Psoas muscle (tissue), 8 donors: ENCODE results near the gene ARHGEF37. TPM values are rescaled to one million over a fixed set of nuclear protein-coding genes. Genes with fewer than 3 reads are reported as not detected.
"Not testable (repeated sequence)": the region's sequence is repeated elsewhere in the genome, so short reads cannot be mapped to it uniquely, and the experiment has no call there.

ENCODE experiments used
- ATAC-seq, 4 donors: fragments of 200-7000 bp; cut with Tn5 transposase; one replicate each; pipeline ENCODE4 v1.9.1; 2020; ENCODE audit warnings: moderate library complexity in 3 of 4, mild to moderate bottlenecking in 2 of 4
- DNase-seq, 2 donors: peaks; one replicate each; pipeline ENCODE4 v3.0.0-alpha.2; 2020
- H3K27ac ChIP-seq: fragments of 200-600 bp; one replicate; pipeline ENCODE4 v1.8.0; 2022
- H3K27me3 ChIP-seq, 3 donors: fragments of 200-600 bp in 1 of 3; one replicate each; pipeline versions ENCODE4 v1.6.1 to v1.8.0; 2013 to 2022; ENCODE audit warnings: low read length in 2 of 3, mild to moderate bottlenecking in 2 of 3, moderate library complexity in 1 of 3; ENCODE audit not compliant: insufficient read depth in 3 of 3
- H3K36me3 ChIP-seq, 2 donors: fragments of 200-600 bp in 1 of 2; one replicate each; pipeline versions ENCODE4 v1.6.1 to v1.8.0; 2013 to 2022; ENCODE audit warnings: low read depth in 1 of 2, mild to moderate bottlenecking in 1 of 2, moderate library complexity in 1 of 2; ENCODE audit not compliant: insufficient read depth in 1 of 2
- H3K4me1 ChIP-seq: fragments of 200-600 bp; one replicate; pipeline ENCODE4 v1.8.0; 2022
- H3K4me3 ChIP-seq: fragments of 200-600 bp; one replicate; pipeline ENCODE4 v1.8.0; 2022; ENCODE audit warnings: mild to moderate bottlenecking
- H3K9me3 ChIP-seq: fragments of 200-600 bp; one replicate; pipeline ENCODE4 v1.8.0; 2022
- WGBS, 3 donors: extraction: QIAGEN DNeasy Blood & Tissue Kit; methylation state at CpG; one replicate each; pipeline versions ENCODE4 v1.1.6 to v1.1.7; 2013; 5-methylcytosine and 5-hydroxymethylcytosine counted together
- intact Hi-C, 2 donors: fragments of 100-400 bp; cut with DNase I; formaldehyde crosslinking; loops; one replicate each; pipeline versions ENCODE4 v1.11.0 to v1.14.2; 2022
- polyA plus RNA-seq, 3 donors: library from polyadenylated mRNA; stranded (reverse); fragments of 200-250 nt; gene quantifications; one replicate each; pipeline ENCODE4 v1.2.3, GENCODE V29; 2013
- total RNA-seq, 4 donors: library from RNA; stranded (reverse); fragmentation: NEBNext Ultra II Directional in 2 of 4; extraction: Animal tissue kit (Norgen Biotek cat#: 25700) in 2 of 4; gene quantifications; one replicate each; pipeline versions ENCODE4 v1.2.1 to v1.2.4, GENCODE V29; 2021 to 2023
- TF ChIP-seq, protein P1 (sequence below): fragments of 200-600 bp; IDR thresholded peaks from one replicate; pipeline ENCODE4 v1.8.0; 2022; ENCODE audit warnings: antibody characterized with exemption
- donor health status: healthy with polysubstance abuse.
- donor health status: DM: no; HTN: no; CAD: no; lungs with moderate emphysema.
- donor health status: Bipolar disorder and iron deficiency.
- donor health status: healthy.
- donor health status: DM: yes; HTN: yes; CAD: no.
- donor health status: DM: no; HTN: no; CAD: no.
- donor health status: DM: no; HTN: no; CAD: no.
- donor health status: DM: yes; HTN: yes; CAD: no.

Gene ARHGEF37
- total and polyA plus RNA-seq, 7 donors = 2.3 to 29.3 (median 13.4) TPM

DNA sequence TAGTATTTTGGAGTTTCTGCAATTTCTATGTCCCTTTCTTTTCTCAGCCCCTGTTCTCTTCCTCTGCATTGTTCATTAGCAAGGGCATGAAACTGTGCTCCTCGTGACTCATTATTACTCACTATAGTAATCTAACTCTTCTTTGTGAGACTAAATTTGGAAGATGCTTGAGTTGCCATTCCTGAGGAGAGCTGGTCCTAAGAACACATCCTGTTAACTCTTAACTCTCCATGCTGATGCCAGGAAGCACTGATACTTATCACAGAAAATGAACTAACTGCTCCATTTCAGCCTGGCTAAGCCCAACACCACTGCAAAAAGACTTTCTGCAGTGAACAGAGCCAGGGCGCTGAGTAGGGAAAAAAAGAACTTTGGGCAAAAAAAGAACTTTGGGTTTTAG is 19.4 kb upstream of the ARHGEF37 start:
- WGBS, 3 donors = 33 to 46% (median 41%) methylated on average over 2 of the region's 2 CpGs
- Histone ChIP-seq H3K36me3 (no peaks in the 10 kb centered on the region), H3K27me3 (no peaks in the 10 kb centered on the region), H3K27ac (peak overlapping the region; percentile 83), H3K4me1 (peaks cover 31% of the 10 kb centered on the region), H3K9me3 (no peaks in the 10 kb centered on the region), H3K4me3 (peak overlapping the region; percentile 30)
- ATAC-seq (peak; percentile 92 to 96 (median 94)), DNase-seq (no peak)
- TF ChIP-seq, protein P1, sequence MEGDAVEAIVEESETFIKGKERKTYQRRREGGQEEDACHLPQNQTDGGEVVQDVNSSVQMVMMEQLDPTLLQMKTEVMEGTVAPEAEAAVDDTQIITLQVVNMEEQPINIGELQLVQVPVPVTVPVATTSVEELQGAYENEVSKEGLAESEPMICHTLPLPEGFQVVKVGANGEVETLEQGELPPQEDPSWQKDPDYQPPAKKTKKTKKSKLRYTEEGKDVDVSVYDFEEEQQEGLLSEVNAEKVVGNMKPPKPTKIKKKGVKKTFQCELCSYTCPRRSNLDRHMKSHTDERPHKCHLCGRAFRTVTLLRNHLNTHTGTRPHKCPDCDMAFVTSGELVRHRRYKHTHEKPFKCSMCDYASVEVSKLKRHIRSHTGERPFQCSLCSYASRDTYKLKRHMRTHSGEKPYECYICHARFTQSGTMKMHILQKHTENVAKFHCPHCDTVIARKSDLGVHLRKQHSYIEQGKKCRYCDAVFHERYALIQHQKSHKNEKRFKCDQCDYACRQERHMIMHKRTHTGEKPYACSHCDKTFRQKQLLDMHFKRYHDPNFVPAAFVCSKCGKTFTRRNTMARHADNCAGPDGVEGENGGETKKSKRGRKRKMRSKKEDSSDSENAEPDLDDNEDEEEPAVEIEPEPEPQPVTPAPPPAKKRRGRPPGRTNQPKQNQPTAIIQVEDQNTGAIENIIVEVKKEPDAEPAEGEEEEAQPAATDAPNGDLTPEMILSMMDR = no peak
- intact Hi-C loops = loop anchor here in 1 of 2 donors (5.0 kb wide), 2 partner anchors 120 to 180 kb away; no protein-coding TSS in a partner anchor

DNA sequence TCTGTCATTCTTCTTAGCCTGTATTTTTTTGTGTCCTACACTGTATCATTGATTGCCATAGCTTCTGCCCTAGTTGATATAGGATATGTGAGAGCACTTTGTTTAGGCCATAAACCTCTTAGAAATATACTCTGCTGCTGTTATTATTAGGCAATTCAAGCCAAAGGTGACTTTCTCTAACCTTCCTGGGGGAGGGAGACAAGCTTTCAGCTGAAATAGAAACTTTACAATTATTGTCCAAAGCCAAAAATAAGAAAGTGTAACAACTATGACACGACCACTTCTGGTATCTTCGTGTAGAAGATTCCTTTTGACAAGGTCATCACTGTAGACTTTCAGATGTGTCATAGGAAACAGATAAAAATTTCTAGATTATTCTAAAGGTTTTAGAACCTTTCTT is 17.8 kb upstream of the ARHGEF37 start:
- no peaks in the 10 kb centered on the region for H3K27me3 ChIP-seq
- H3K27ac ChIP-seq = peak overlapping the region; percentile 83
- TF ChIP-seq, protein P1 = no peak
- no peak for DNase-seq
- 41 to 47% (median 47%) methylated on average over 2 of the region's 2 CpGs for WGBS, 3 donors
- H3K4me1 ChIP-seq = peaks cover 31% of the 10 kb centered on the region
- H3K9me3 ChIP-seq = no peaks in the 10 kb centered on the region
- H3K36me3 ChIP-seq = no peaks in the 10 kb centered on the region
- no peak for ATAC-seq
- no peak overlapping the region for H3K4me3 ChIP-seq
- intact Hi-C loops = loop anchor here in 1 of 2 donors (5.0 kb wide), 2 partner anchors 121 to 181 kb away; no protein-coding TSS in a partner anchor

DNA sequence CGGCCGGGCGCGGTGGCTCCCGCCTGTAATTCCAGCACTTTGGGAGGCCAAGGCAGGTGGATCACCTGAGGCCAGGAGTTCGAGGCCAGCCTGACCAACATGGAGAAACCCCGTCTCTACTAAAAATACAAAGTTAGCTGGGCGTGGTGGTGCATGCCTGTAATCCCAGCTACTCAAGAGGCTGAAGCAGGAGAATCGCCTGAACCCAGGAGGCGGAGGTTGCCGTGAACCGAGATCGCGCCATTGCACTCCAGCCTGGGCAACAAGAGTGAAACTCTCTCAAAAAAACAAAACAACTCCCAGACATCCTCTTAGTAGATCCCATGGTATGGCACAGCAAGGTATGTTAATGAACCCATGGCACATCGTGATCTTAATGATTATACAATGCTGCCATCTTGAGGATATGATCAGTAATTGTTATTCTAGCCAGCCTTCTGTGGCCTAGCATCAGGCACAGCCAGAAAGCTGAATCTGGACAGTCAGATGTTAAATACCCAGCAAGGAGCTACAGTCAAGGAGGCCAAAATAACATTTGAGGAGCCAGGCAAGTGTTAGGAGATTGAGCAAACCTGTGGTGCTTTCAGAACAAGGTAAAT is 16.7 kb upstream of the ARHGEF37 start:
- DNase-seq, H3K9me3 ChIP-seq, H3K36me3 ChIP-seq, H3K4me3 ChIP-seq, H3K27me3 ChIP-seq: not testable (repeated sequence)
- peak overlapping the region; percentile 27 for H3K27ac ChIP-seq
- intact Hi-C loops = loop anchor here in 1 of 2 donors (5.0 kb wide), 2 partner anchors 122 to 182 kb away; no protein-coding TSS in a partner anchor
- ATAC-seq = peak; percentile 76 to 84 (median 82)
- TF ChIP-seq, protein P1 = peak; percentile 70
- WGBS, 3 donors = 55 to 61% (median 57%) methylated on average over 15 of the region's 15 CpGs
- peaks cover 31% of the 10 kb centered on the region for H3K4me1 ChIP-seq

DNA sequence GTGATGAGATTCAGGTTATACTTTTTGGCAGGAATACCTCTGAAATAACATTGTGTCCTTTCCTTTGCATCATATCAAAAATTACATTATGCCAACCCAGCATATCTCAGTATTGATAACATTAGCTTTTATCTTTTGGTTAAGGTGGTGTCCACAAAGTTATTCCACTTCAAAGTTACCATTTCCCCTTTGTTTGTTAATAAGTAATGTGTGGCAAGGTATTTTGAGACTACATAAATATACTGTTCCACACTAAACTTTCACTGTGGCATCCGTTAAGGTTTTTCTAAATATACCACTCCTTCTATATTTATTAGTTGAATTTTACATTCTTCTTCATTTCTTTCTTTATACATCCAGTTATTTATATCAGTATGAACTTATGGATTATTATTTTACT is 14.1 kb upstream of the ARHGEF37 start:
- no peak overlapping the region for H3K4me3 ChIP-seq
- peaks cover 17% of the 10 kb centered on the region for H3K4me1 ChIP-seq
- no peaks in the 10 kb centered on the region for H3K36me3 ChIP-seq
- no peak for ATAC-seq
- DNase-seq = no peak
- H3K27ac ChIP-seq = no peak overlapping the region
- 77 to 88% (median 83%) methylated on average over 1 of the region's 1 CpG for WGBS, 3 donors
- intact Hi-C loops = loop anchor here in 1 of 2 donors (2.0 kb wide), 1 partner anchor 184 kb away; no protein-coding TSS in a partner anchor
- no peaks in the 10 kb centered on the region for H3K27me3 ChIP-seq
- TF ChIP-seq, protein P1 = no peak
- no peaks in the 10 kb centered on the region for H3K9me3 ChIP-seq

DNA sequence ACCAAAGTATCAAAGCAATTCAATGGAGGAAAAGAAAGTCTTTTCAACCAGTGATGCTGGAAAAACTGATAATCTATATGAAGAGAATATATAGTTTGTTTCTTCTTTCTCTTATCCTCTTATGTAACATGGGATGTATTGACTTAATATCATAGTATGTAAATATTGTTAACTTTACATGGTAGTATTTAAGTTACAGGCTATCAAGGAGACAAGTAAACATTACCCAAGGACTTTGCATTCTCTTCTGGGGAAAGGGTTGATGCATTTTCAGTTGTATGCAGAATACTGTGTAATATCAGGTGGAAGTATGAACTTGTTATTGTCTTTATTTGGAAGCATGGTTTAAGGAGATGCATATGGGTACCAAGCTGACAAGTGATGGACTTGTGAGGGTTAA is 9.1 kb upstream of the ARHGEF37 start:
- H3K4me3 ChIP-seq = no peak overlapping the region
- DNase-seq (no peak), ATAC-seq (no peak)
- TF ChIP-seq, protein P1 = no peak
- H3K27ac ChIP-seq = no peak overlapping the region
- H3K36me3 ChIP-seq = no peaks in the 10 kb centered on the region
- intact Hi-C loops = no loop called here
- no peaks in the 10 kb centered on the region for H3K4me1 ChIP-seq
- H3K27me3 ChIP-seq = no peaks in the 10 kb centered on the region
- H3K9me3 ChIP-seq = no peaks in the 10 kb centered on the region
